Stimulated activated CD4-positive, alpha-beta T cell treated with anti-CD3 and anti-CD28 coated beads, Interleukin-2, amount 100 ng/mL, for 24 hours (primary cell): ENCODE results near the gene OMP.

ENCODE experiments used
- DNase-seq, 2 donors: peaks; one replicate each; pipeline ENCODE4 v3.0.0-alpha.2; 2020

The OMP gene

GRCh38 chr11:77125695-77126094 lies 23.1 kb downstream of the OMP start:
- no peak for DNase-seq

GRCh38 chr11:77126156-77126775 lies 23.6 kb downstream of the OMP start:
- no peak for DNase-seq

- no peak for DNase-seq
Observed at GRCh38 chr11:77126861-77127234, 24.2 kb downstream of the OMP start.

GRCh38 chr11:77127235-77127911 lies 24.7 kb downstream of the OMP start:
- DNase-seq = peak; percentile 66 to 74

GRCh38 chr11:77127920-77128691 lies 25.5 kb downstream of the OMP start, which contains the start of gene MYO7A:
Gene MYO7A, plus strand, starts transcription at chr11:77128246. Its CDS starts 2,389 bp downstream, at chr11:77130635.
- DNase-seq = no peak

GRCh38 chr11:77129069-77129841 lies 26.6 kb downstream of the OMP start:
- DNase-seq = no peak

- DNase-seq = no peak
Observed at GRCh38 chr11:77129842-77130756, 27.5 kb downstream of the OMP start.

- DNase-seq = no peak
Observed at GRCh38 chr11:77130763-77131513, 28.3 kb downstream of the OMP start.

GRCh38 chr11:77131560-77131959 lies 28.9 kb downstream of the OMP start:
- DNase-seq = no peak

- no peak for DNase-seq
Observed at GRCh38 chr11:77135069-77135468, 32.4 kb downstream of the OMP start.

GRCh38 chr11:77136074-77136473 lies 33.4 kb downstream of the OMP start:
- DNase-seq = no peak

GRCh38 chr11:77136784-77137420 lies 34.3 kb downstream of the OMP start:
- no peak for DNase-seq

- DNase-seq = no peak
Observed at GRCh38 chr11:77137421-77137820, 34.8 kb downstream of the OMP start.

GRCh38 chr11:77138106-77138649 lies 35.5 kb downstream of the OMP start:
- no peak for DNase-seq

- no peak for DNase-seq
Observed at GRCh38 chr11:77139201-77139600, 36.6 kb downstream of the OMP start.

GRCh38 chr11:77140231-77140851 lies 37.7 kb downstream of the OMP start:
- DNase-seq = no peak

- no peak for DNase-seq
Observed at GRCh38 chr11:77141034-77141433, 38.4 kb downstream of the OMP start.

GRCh38 chr11:77141475-77141874 lies 38.8 kb downstream of the OMP start:
- DNase-seq = no peak

- DNase-seq = no peak
Observed at GRCh38 chr11:77142091-77142975, 39.7 kb downstream of the OMP start.
